Cardiac atrium fibroblast (primary cell): Measurements from ENCODE around the gene CCNYL1. TPM values are rescaled to one million over a fixed set of nuclear protein-coding genes. Genes with fewer than 3 reads are reported as not detected.

Experiments used
- total RNA-seq: library from RNA; depleted of rRNA; stranded (reverse); fragments of >200 nt; gene quantifications from 2 replicates; pipeline ENCODE4 v1.2.3, GENCODE V29; 2015

Gene CCNYL1
- 22.6 and 48.4 TPM in 2 replicates for total RNA-seq

GRCh38 chr2:207710814-207711740 lies at the start of gene CCNYL1:
TSS of gene CCNYL1 (plus strand) at chr2:207711640. CDS start at chr2:207711897, 257 bp downstream.

Other genes with a start within 250 kb of the CCNYL1 start
- gene CREB1, start 181.7 kb upstream of the CCNYL1 start, total RNA-seq, result 24.4 and 49.9 TPM in 2 replicates
- 17.9 and 26.1 TPM in 2 replicates for gene METTL21A, start 86.2 kb upstream of the CCNYL1 start, total RNA-seq
- gene FZD5, start 58.3 kb downstream of the CCNYL1 start, total RNA-seq, result 1.8 and 2.3 TPM in 2 replicates